ENCODE measurements around the gene PDZK1.
A peak's percentile ranks its signal among the peaks of the same experiment; 100 is the strongest.

Gene PDZK1

GRCh38 chr1:145720878-145721671, 13.9 kb upstream of the PDZK1 start:
- no peak for TF ChIP-seq RARB (CRISPR knock-in tag; IDR thresholded peaks at IDR 0.05)
- TF ChIP-seq ZNF8 (CRISPR knock-in tag; IDR thresholded peaks at IDR 0.05): no peak
- no peak for TF ChIP-seq ESRRG (CRISPR knock-in tag; IDR thresholded peaks at IDR 0.05)
- TF ChIP-seq POU6F1 (CRISPR knock-in tag; IDR thresholded peaks at IDR 0.05; ENCODE audit: borderline replicate concordance, low read depth): no peak
- no peak for TF ChIP-seq ZFP3 (CRISPR knock-in tag; IDR thresholded peaks at IDR 0.05)
- no peak for TF ChIP-seq TCF4 (CRISPR knock-in tag; IDR thresholded peaks at IDR 0.05; ENCODE audit: borderline replicate concordance)
- no peak for TF ChIP-seq TOX (CRISPR knock-in tag; IDR thresholded peaks at IDR 0.05; ENCODE audit: borderline replicate concordance)
- TF ChIP-seq, protein P1, sequence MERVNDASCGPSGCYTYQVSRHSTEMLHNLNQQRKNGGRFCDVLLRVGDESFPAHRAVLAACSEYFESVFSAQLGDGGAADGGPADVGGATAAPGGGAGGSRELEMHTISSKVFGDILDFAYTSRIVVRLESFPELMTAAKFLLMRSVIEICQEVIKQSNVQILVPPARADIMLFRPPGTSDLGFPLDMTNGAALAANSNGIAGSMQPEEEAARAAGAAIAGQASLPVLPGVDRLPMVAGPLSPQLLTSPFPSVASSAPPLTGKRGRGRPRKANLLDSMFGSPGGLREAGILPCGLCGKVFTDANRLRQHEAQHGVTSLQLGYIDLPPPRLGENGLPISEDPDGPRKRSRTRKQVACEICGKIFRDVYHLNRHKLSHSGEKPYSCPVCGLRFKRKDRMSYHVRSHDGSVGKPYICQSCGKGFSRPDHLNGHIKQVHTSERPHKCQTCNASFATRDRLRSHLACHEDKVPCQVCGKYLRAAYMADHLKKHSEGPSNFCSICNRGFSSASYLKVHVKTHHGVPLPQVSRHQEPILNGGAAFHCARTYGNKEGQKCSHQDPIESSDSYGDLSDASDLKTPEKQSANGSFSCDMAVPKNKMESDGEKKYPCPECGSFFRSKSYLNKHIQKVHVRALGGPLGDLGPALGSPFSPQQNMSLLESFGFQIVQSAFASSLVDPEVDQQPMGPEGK (CRISPR knock-in tag; IDR thresholded peaks at IDR 0.05; ENCODE audit: borderline replicate concordance): no peak
- no peak for TF ChIP-seq ISL1 (CRISPR knock-in tag; IDR thresholded peaks at IDR 0.05)
- TF ChIP-seq ZFP30 (CRISPR knock-in tag; IDR thresholded peaks at IDR 0.05): no peak
- TF ChIP-seq GLIS3 (CRISPR knock-in tag; IDR thresholded peaks at IDR 0.05): no peak
- no peak for TF ChIP-seq SNAI2 (CRISPR knock-in tag; IDR thresholded peaks at IDR 0.05)
- TF ChIP-seq, protein P2, sequence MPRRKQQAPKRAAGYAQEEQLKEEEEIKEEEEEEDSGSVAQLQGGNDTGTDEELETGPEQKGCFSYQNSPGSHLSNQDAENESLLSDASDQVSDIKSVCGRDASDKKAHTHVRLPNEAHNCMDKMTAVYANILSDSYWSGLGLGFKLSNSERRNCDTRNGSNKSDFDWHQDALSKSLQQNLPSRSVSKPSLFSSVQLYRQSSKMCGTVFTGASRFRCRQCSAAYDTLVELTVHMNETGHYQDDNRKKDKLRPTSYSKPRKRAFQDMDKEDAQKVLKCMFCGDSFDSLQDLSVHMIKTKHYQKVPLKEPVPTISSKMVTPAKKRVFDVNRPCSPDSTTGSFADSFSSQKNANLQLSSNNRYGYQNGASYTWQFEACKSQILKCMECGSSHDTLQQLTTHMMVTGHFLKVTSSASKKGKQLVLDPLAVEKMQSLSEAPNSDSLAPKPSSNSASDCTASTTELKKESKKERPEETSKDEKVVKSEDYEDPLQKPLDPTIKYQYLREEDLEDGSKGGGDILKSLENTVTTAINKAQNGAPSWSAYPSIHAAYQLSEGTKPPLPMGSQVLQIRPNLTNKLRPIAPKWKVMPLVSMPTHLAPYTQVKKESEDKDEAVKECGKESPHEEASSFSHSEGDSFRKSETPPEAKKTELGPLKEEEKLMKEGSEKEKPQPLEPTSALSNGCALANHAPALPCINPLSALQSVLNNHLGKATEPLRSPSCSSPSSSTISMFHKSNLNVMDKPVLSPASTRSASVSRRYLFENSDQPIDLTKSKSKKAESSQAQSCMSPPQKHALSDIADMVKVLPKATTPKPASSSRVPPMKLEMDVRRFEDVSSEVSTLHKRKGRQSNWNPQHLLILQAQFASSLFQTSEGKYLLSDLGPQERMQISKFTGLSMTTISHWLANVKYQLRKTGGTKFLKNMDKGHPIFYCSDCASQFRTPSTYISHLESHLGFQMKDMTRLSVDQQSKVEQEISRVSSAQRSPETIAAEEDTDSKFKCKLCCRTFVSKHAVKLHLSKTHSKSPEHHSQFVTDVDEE (CRISPR knock-in tag; IDR thresholded peaks at IDR 0.05): no peak
- no peak for TF ChIP-seq ZC3H10 (CRISPR knock-in tag; IDR thresholded peaks at IDR 0.05)
- no peak for TF ChIP-seq ZNF565 (CRISPR knock-in tag; conservative IDR thresholded peaks at IDR 0.05; ENCODE audit: low read depth)
- peak; percentile 96 for ATAC-seq

- TF ChIP-seq, protein P1 (CRISPR knock-in tag; IDR thresholded peaks at IDR 0.05; ENCODE audit: borderline replicate concordance): no peak
- TF ChIP-seq ESRRG (CRISPR knock-in tag; IDR thresholded peaks at IDR 0.05) (no peak), TCF4 (CRISPR knock-in tag; IDR thresholded peaks at IDR 0.05; ENCODE audit: borderline replicate concordance) (no peak), CREB5 (CRISPR knock-in tag; IDR thresholded peaks at IDR 0.05; ENCODE audit: low read depth) (no peak), OSR1 (CRISPR knock-in tag; IDR thresholded peaks at IDR 0.05) (no peak), ZC3H10 (CRISPR knock-in tag; IDR thresholded peaks at IDR 0.05) (no peak), GLIS3 (CRISPR knock-in tag; IDR thresholded peaks at IDR 0.05) (no peak), ARNTL (CRISPR knock-in tag; IDR thresholded peaks at IDR 0.05; ENCODE audit: borderline replicate concordance, low read depth) (no peak), ZNF8 (CRISPR knock-in tag; IDR thresholded peaks at IDR 0.05) (no peak), CSDC2 (CRISPR knock-in tag; IDR thresholded peaks at IDR 0.05) (no peak), RARB (CRISPR knock-in tag; IDR thresholded peaks at IDR 0.05) (no peak), TOX (CRISPR knock-in tag; IDR thresholded peaks at IDR 0.05; ENCODE audit: borderline replicate concordance) (no peak), SNAI2 (CRISPR knock-in tag; IDR thresholded peaks at IDR 0.05) (no peak), ZNF565 (CRISPR knock-in tag; conservative IDR thresholded peaks at IDR 0.05; ENCODE audit: low read depth) (no peak), ZFP3 (CRISPR knock-in tag; IDR thresholded peaks at IDR 0.05) (no peak), ISL1 (CRISPR knock-in tag; IDR thresholded peaks at IDR 0.05) (no peak), BACH2 (CRISPR knock-in tag; IDR thresholded peaks at IDR 0.05; ENCODE audit: borderline replicate concordance) (no peak)
- TF ChIP-seq, protein P3, sequence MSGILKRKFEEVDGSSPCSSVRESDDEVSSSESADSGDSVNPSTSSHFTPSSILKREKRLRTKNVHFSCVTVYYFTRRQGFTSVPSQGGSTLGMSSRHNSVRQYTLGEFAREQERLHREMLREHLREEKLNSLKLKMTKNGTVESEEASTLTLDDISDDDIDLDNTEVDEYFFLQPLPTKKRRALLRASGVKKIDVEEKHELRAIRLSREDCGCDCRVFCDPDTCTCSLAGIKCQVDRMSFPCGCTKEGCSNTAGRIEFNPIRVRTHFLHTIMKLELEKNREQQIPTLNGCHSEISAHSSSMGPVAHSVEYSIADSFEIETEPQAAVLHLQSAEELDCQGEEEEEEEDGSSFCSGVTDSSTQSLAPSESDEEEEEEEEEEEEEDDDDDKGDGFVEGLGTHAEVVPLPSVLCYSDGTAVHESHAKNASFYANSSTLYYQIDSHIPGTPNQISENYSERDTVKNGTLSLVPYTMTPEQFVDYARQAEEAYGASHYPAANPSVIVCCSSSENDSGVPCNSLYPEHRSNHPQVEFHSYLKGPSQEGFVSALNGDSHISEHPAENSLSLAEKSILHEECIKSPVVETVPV (CRISPR knock-in tag; IDR thresholded peaks at IDR 0.05): no peak
- TF ChIP-seq, protein P2 (CRISPR knock-in tag; IDR thresholded peaks at IDR 0.05): no peak
Observed at GRCh38 chr1:145720556-145720877, 13.3 kb upstream of the PDZK1 start.

More at GRCh38 chr1:145720556-145720877, 13.3 kb upstream of the PDZK1 start:
- peak; percentile 66 for ATAC-seq
